GM23338 (cell line): Measurements from ENCODE around the gene RENBP.

Experiments used
- EZH2 ChIP-seq: fragments of 200-600 bp; sonication (generic); IDR thresholded peaks from one replicate; pipeline ENCODE4 v1.8.0; 2017; ENCODE audit warnings: antibody characterized with exemption, mild to moderate bottlenecking, low read depth; ENCODE audit not compliant: unreplicated experiment
- EZH2phosphoT487 ChIP-seq: fragments of 200-600 bp; sonication (generic); IDR thresholded peaks from one replicate; pipeline ENCODE4 v1.8.1; 2018; ENCODE audit warnings: antibody characterized with exemption; ENCODE audit not compliant: unreplicated experiment
- POLR2AphosphoS5 ChIP-seq: IDR thresholded peaks from 2 replicates; pipeline ENCODE4 v1.6.1; 2016; ENCODE audit warnings: antibody characterized with exemption, low read depth
- REST ChIP-seq: IDR thresholded peaks from one replicate; pipeline ENCODE4 v1.6.1; 2018; ENCODE audit warnings: antibody characterized with exemption; ENCODE audit not compliant: unreplicated experiment
- TF ChIP-seq, protein P1 (sequence below), 2 experiments: fragments of 200-600 bp in 1 of 2; sonication (generic) in 1 of 2; conservative IDR thresholded peaks; 2 replicates each; pipeline versions ENCODE4 v1.5.1 to v1.6.1; 2016 to 2017; ENCODE audit warnings: antibody characterized with exemption in 2 of 2, low read depth in 2 of 2, mild to moderate bottlenecking in 2 of 2, moderate library complexity in 1 of 2

- TF ChIP-seq EZH2 (no peak), EZH2phosphoT487 (no peak), POLR2AphosphoS5 (no peak), REST (no peak)
- TF ChIP-seq, protein P1, sequence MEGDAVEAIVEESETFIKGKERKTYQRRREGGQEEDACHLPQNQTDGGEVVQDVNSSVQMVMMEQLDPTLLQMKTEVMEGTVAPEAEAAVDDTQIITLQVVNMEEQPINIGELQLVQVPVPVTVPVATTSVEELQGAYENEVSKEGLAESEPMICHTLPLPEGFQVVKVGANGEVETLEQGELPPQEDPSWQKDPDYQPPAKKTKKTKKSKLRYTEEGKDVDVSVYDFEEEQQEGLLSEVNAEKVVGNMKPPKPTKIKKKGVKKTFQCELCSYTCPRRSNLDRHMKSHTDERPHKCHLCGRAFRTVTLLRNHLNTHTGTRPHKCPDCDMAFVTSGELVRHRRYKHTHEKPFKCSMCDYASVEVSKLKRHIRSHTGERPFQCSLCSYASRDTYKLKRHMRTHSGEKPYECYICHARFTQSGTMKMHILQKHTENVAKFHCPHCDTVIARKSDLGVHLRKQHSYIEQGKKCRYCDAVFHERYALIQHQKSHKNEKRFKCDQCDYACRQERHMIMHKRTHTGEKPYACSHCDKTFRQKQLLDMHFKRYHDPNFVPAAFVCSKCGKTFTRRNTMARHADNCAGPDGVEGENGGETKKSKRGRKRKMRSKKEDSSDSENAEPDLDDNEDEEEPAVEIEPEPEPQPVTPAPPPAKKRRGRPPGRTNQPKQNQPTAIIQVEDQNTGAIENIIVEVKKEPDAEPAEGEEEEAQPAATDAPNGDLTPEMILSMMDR (conservative IDR thresholded peaks at IDR 0.05; ENCODE audit: low read depth in 2 of 2): no peak
Observed at GRCh38 chrX:153970357-153971123, 26.1 kb upstream of the RENBP start.
